ENCODE measurements around the gene CCDC60.

DNA sequence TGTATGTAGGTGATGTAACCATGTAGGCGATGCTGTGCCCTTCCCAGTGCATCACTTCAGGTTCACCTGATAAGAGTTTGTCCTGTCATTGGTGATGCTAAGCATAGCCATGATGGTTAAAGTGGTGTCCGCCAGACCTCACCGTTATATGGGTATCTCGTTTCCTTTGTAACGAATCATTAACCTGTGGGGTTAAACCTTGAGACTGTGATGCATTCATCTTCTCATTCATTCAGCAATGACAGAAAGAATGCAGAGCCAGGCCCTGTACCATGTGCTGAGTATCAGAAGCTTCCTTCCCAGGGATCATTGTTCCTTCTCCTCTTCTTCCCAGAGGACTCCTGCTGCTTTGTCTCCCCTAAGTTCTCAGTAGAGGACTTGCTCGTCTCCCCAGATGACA lies 84.9 kb downstream of the CCDC60 start:
- TF ChIP-seq, protein P1, sequence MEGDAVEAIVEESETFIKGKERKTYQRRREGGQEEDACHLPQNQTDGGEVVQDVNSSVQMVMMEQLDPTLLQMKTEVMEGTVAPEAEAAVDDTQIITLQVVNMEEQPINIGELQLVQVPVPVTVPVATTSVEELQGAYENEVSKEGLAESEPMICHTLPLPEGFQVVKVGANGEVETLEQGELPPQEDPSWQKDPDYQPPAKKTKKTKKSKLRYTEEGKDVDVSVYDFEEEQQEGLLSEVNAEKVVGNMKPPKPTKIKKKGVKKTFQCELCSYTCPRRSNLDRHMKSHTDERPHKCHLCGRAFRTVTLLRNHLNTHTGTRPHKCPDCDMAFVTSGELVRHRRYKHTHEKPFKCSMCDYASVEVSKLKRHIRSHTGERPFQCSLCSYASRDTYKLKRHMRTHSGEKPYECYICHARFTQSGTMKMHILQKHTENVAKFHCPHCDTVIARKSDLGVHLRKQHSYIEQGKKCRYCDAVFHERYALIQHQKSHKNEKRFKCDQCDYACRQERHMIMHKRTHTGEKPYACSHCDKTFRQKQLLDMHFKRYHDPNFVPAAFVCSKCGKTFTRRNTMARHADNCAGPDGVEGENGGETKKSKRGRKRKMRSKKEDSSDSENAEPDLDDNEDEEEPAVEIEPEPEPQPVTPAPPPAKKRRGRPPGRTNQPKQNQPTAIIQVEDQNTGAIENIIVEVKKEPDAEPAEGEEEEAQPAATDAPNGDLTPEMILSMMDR (conservative IDR thresholded peaks at IDR 0.05 in 1 of 2, IDR thresholded peaks at IDR 0.05 in 1 of 2; ENCODE audit: extremely low read depth in 1 of 2, insufficient read depth in 1 of 2, low read depth in 1 of 2, low read length in 2 of 2), result no peak
- no peak for TF ChIP-seq EZH2 (IDR thresholded peaks at IDR 0.05; ENCODE audit: borderline replicate concordance, low read length)

Data from mammary epithelial cell (primary cell).